GM13976 (cell line): ENCODE measurements around the gene PDK4.

Experiments
- DNase-seq: peaks from one replicate; pipeline ENCODE4 v3.0.0; 2012; ENCODE audit warnings: low spot score
- CTCF ChIP-seq: IDR thresholded peaks from 2 replicates; pipeline ENCODE4 v1.5.1; 2012; ENCODE audit warnings: borderline replicate concordance, mild to moderate bottlenecking; ENCODE audit not compliant: insufficient read depth; ENCODE audit errors: extremely low read depth, missing control alignments, control extremely low read depth
- in situ Hi-C: fragments of 300-500 bp; cut with MboI; formaldehyde crosslinking; loops from one replicate; pipeline ENCODE4 v1.12.0; 2022; ENCODE audit warnings: low sequenced_read_pairs, mixed read lengths, inconsistent platforms; ENCODE audit not compliant: unreplicated experiment

The PDK4 gene

GRCh38 chr7:95586951-95587301 lies 9.4 kb downstream of the PDK4 start:
- TF ChIP-seq CTCF: no peak
- in situ Hi-C loops: no loop called here
- no peak for DNase-seq

- DNase-seq: no peak
- TF ChIP-seq CTCF: no peak
- in situ Hi-C loops: no loop called here
Observed at GRCh38 chr7:95585426-95585789, 10.9 kb downstream of the PDK4 start.

GRCh38 chr7:95584769-95585425 lies 11.4 kb downstream of the PDK4 start:
- DNase-seq: no peak
- in situ Hi-C loops: no loop called here
- no peak for TF ChIP-seq CTCF

GRCh38 chr7:95583834-95584621 lies 12.3 kb downstream of the PDK4 start:
- no peak for DNase-seq
- in situ Hi-C loops: no loop called here
- no peak for TF ChIP-seq CTCF

GRCh38 chr7:95582578-95583293 lies 13.6 kb downstream of the PDK4 start:
- in situ Hi-C loops: no loop called here
- DNase-seq: no peak
- TF ChIP-seq CTCF: no peak

GRCh38 chr7:95581467-95581866 lies 14.8 kb downstream of the PDK4 start:
- in situ Hi-C loops: no loop called here
- no peak for TF ChIP-seq CTCF
- DNase-seq: no peak
